ENCODE results near the gene ZNF837. TPM values are rescaled to one million over a fixed set of nuclear protein-coding genes. Genes with fewer than 3 reads are reported as not detected.

Gene ZNF837
- total and polyA plus RNA-seq, 2 donors (not counting 1 experiment from before 2014, with no cell fraction given) = 4.2 to 4.9 TPM

DNA sequence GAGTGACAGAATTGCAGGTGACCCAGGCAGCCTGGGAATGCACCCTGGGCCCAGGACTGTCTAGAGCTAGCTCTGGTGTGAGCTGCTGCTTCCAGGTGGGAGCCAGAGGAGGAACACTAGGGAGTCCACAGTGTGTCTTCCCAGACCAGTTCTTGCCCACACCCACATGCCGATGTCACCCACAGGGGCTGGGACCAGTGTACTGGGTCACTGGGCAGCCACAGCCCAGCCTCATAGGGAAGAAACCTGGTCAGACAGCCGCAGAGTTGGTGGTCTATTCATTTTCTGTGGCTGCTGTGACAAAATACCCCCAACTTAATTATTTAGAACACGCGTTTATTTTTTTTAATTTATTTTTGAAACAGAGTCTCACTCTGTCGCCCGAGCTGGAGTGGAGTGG is 17.7 kb upstream of the ZNF837 start:
- no peak overlapping the region for H3K4me3 ChIP-seq (ENCODE audit: control extremely low read depth in 1 of 5, extremely low read depth in 1 of 5, insufficient read depth in 1 of 5, low read depth in 2 of 5, low read length in 4 of 5)
- ChIA-PET CTCF (no interaction called here), POLR2A (no interaction called here)
- no peak overlapping the region for H3K4me2 ChIP-seq (replicated peaks; ENCODE audit: low read depth, low read length, poor library complexity, severe bottlenecking)
- intact Hi-C loops (cut with micrococcal nuclease) = no loop called here
- ATAC-seq (ENCODE audit: low read depth) (no peak), DNase-seq (no peak)
- H3K27ac Mint-ChIP-seq = no peak overlapping the region
- H3K27me3 Mint-ChIP-seq = peaks cover 3% of the 10 kb centered on the region
- H3K27ac ChIP-seq (ENCODE audit: low read length in 2 of 2) = no peak overlapping the region
- H3K4me1 ChIP-seq (ENCODE audit: control insufficient read depth in 2 of 2, insufficient read depth in 2 of 2, low read length in 2 of 2) = peaks cover 10 to 21% of the 10 kb centered on the region in 2 donors
- H2AFZ ChIP-seq (ENCODE audit: insufficient read depth, low read depth, low read length, poor library complexity, severe bottlenecking) = no peak overlapping the region
- 100% methylated on average over 3 of the region's 6 CpGs for WGBS (ENCODE audit: insufficient coverage)
- H3K36me3 ChIP-seq (replicated peaks in 1 of 2; ENCODE audit: control extremely low read depth in 1 of 2, control insufficient read depth in 1 of 2, extremely low read depth in 1 of 2, insufficient read depth in 2 of 2, low read length in 1 of 2) = peaks cover 0 to 17% of the 10 kb centered on the region in 2 experiments
- H3K9me3 Mint-ChIP-seq (ENCODE audit: insufficient read depth) = no peaks in the 10 kb centered on the region
- TF ChIP-seq EZH2 (IDR thresholded peaks at IDR 0.05; ENCODE audit: borderline replicate concordance, insufficient read depth, low read depth, low read length, poor library complexity, severe bottlenecking) = no peak
- TF ChIP-seq CTCF (IDR thresholded peaks at IDR 0.05) = no peak
- peaks cover 7% of the 10 kb centered on the region for H3K4me1 Mint-ChIP-seq
- peaks cover 13% of the 10 kb centered on the region for H4K20me1 ChIP-seq (ENCODE audit: control insufficient read depth, insufficient read depth, low read length, poor library complexity, severe bottlenecking)
- H3K27me3 ChIP-seq (replicated peaks in 1 of 4; ENCODE audit: control extremely low read depth in 1 of 4, control insufficient read depth in 3 of 4, insufficient read depth in 4 of 4, low read length in 3 of 4) = peaks cover 0 to 27% (median 10%) of the 10 kb centered on the region in 4 experiments
- H3K4me3 Mint-ChIP-seq = no peak overlapping the region
- H3K9ac ChIP-seq (ENCODE audit: low read length) = no peak overlapping the region
- peaks cover 2% of the 10 kb centered on the region for H3K79me2 ChIP-seq (ENCODE audit: control insufficient read depth, insufficient read depth, low read length)
- H3K9me3 ChIP-seq (ENCODE audit: control extremely low read depth in 1 of 3, control insufficient read depth in 2 of 3, insufficient read depth in 1 of 3, low read length in 2 of 3) = peaks cover 0 to 12% (median 0%) of the 10 kb centered on the region in 3 donors

GRCh38 chr19:58398087-58398486 is 17.3 kb upstream of the ZNF837 start:
- intact Hi-C loops (cut with micrococcal nuclease) = no loop called here
- Histone ChIP-seq H3K4me2 (replicated peaks; ENCODE audit: low read depth, low read length, poor library complexity, severe bottlenecking) (no peak overlapping the region), H3K9me3 (ENCODE audit: control extremely low read depth in 1 of 3, control insufficient read depth in 2 of 3, insufficient read depth in 1 of 3, low read length in 2 of 3) (peaks cover 0 to 12% (median 0%) of the 10 kb centered on the region in 3 donors), H3K9ac (ENCODE audit: low read length) (no peak overlapping the region), H3K27ac (ENCODE audit: low read length in 2 of 2) (no peak overlapping the region), H2AFZ (ENCODE audit: insufficient read depth, low read depth, low read length, poor library complexity, severe bottlenecking) (no peak overlapping the region), H3K4me3 (ENCODE audit: control extremely low read depth in 1 of 5, extremely low read depth in 1 of 5, insufficient read depth in 1 of 5, low read depth in 2 of 5, low read length in 4 of 5) (no peak overlapping the region), H3K27me3 (replicated peaks in 1 of 4; ENCODE audit: control extremely low read depth in 1 of 4, control insufficient read depth in 3 of 4, insufficient read depth in 4 of 4, low read length in 3 of 4) (peaks cover 0 to 27% (median 10%) of the 10 kb centered on the region in 4 experiments), H3K36me3 (replicated peaks in 1 of 2; ENCODE audit: control extremely low read depth in 1 of 2, control insufficient read depth in 1 of 2, extremely low read depth in 1 of 2, insufficient read depth in 2 of 2, low read length in 1 of 2) (peaks cover 0 to 22% of the 10 kb centered on the region in 2 experiments), H3K4me1 (ENCODE audit: control insufficient read depth in 2 of 2, insufficient read depth in 2 of 2, low read length in 2 of 2) (peaks cover 10 to 21% of the 10 kb centered on the region in 2 donors), H4K20me1 (ENCODE audit: control insufficient read depth, insufficient read depth, low read length, poor library complexity, severe bottlenecking) (peaks cover 18% of the 10 kb centered on the region), H3K79me2 (ENCODE audit: control insufficient read depth, insufficient read depth, low read length) (peaks cover 2% of the 10 kb centered on the region)
- peaks cover 7% of the 10 kb centered on the region for H3K4me1 Mint-ChIP-seq
- no peak overlapping the region for H3K27ac Mint-ChIP-seq
- no peak for DNase-seq
- CTCF ChIA-PET = no interaction called here
- H3K27me3 Mint-ChIP-seq = peaks cover 3% of the 10 kb centered on the region
- no peaks in the 10 kb centered on the region for H3K9me3 Mint-ChIP-seq (ENCODE audit: insufficient read depth)
- WGBS (ENCODE audit: insufficient coverage) = 90% methylated on average over 3 of the region's 4 CpGs
- ATAC-seq (ENCODE audit: low read depth) = no peak
- POLR2A ChIA-PET = no interaction called here
- H3K4me3 Mint-ChIP-seq = no peak overlapping the region
- no peak for TF ChIP-seq CTCF (IDR thresholded peaks at IDR 0.05)
- no peak for TF ChIP-seq EZH2 (IDR thresholded peaks at IDR 0.05; ENCODE audit: borderline replicate concordance, insufficient read depth, low read depth, low read length, poor library complexity, severe bottlenecking)
